ENCODE measurements around the gene RCAN2.

RCAN2 gene

GRCh38 chr6:46456297-46456696 is 35.0 kb downstream of the RCAN2 start:
- Histone ChIP-seq H3K4me3 (replicated peaks; ENCODE audit: low read depth, low read length) (no peak overlapping the region), H3K27me3 (replicated peaks; ENCODE audit: control insufficient read depth, insufficient read depth, low read length) (no peaks in the 10 kb centered on the region), H3K36me3 (ENCODE audit: control insufficient read depth, insufficient read depth, low read length) (no peaks in the 10 kb centered on the region)
- DNase-seq (ENCODE audit: extremely low read depth, insufficient read length): no peak
- TF ChIP-seq CTCF (IDR thresholded peaks at IDR 0.05; ENCODE audit: insufficient read depth, low read length, poor library complexity, severe bottlenecking): no peak

GRCh38 chr6:46454691-46455090 is 36.6 kb downstream of the RCAN2 start:
- DNase-seq (ENCODE audit: extremely low read depth, insufficient read length): no peak
- H3K27me3 ChIP-seq (replicated peaks; ENCODE audit: control insufficient read depth, insufficient read depth, low read length): no peaks in the 10 kb centered on the region

GRCh38 chr6:46453741-46454316 is 37.4 kb downstream of the RCAN2 start:
- H3K4me3 ChIP-seq (replicated peaks; ENCODE audit: low read depth, low read length): no peak overlapping the region
- no peaks in the 10 kb centered on the region for H3K27me3 ChIP-seq (replicated peaks; ENCODE audit: control insufficient read depth, insufficient read depth, low read length)
- H3K36me3 ChIP-seq (ENCODE audit: control insufficient read depth, insufficient read depth, low read length): no peaks in the 10 kb centered on the region
- no peak for TF ChIP-seq CTCF (IDR thresholded peaks at IDR 0.05; ENCODE audit: insufficient read depth, low read length, poor library complexity, severe bottlenecking)
- DNase-seq (ENCODE audit: extremely low read depth, insufficient read length): no peak

More at GRCh38 chr6:46454691-46455090, 36.6 kb downstream of the RCAN2 start:
- Histone ChIP-seq H3K36me3 (ENCODE audit: control insufficient read depth, insufficient read depth, low read length) (no peaks in the 10 kb centered on the region), H3K4me3 (replicated peaks; ENCODE audit: low read depth, low read length) (no peak overlapping the region)
- TF ChIP-seq CTCF (IDR thresholded peaks at IDR 0.05; ENCODE audit: insufficient read depth, low read length, poor library complexity, severe bottlenecking): no peak

- Histone ChIP-seq H3K4me3 (replicated peaks; ENCODE audit: low read depth, low read length) (no peak overlapping the region), H3K36me3 (ENCODE audit: control insufficient read depth, insufficient read depth, low read length) (no peaks in the 10 kb centered on the region), H3K27me3 (replicated peaks; ENCODE audit: control insufficient read depth, insufficient read depth, low read length) (no peaks in the 10 kb centered on the region)
- TF ChIP-seq CTCF (IDR thresholded peaks at IDR 0.05; ENCODE audit: insufficient read depth, low read length, poor library complexity, severe bottlenecking): no peak
- DNase-seq (ENCODE audit: extremely low read depth, insufficient read length): no peak
Observed at GRCh38 chr6:46453216-46453615, 38.0 kb downstream of the RCAN2 start.

- Histone ChIP-seq H3K36me3 (ENCODE audit: control insufficient read depth, insufficient read depth, low read length) (no peaks in the 10 kb centered on the region), H3K27me3 (replicated peaks; ENCODE audit: control insufficient read depth, insufficient read depth, low read length) (no peaks in the 10 kb centered on the region), H3K4me3 (replicated peaks; ENCODE audit: low read depth, low read length) (no peak overlapping the region)
- no peak for DNase-seq (ENCODE audit: extremely low read depth, insufficient read length)
- no peak for TF ChIP-seq CTCF (IDR thresholded peaks at IDR 0.05; ENCODE audit: insufficient read depth, low read length, poor library complexity, severe bottlenecking)
Observed at GRCh38 chr6:46452312-46452917, 38.8 kb downstream of the RCAN2 start.

All from GM06990 (cell line).